Neural progenitor cell (in vitro differentiated cells): ENCODE measurements around the gene ZSCAN5A.

Experiments used
- CTCF ChIP-seq: fragments of 200-600 bp; sonication (generic); IDR thresholded peaks from 2 replicates; pipeline ENCODE4 v1.5.1; 2017; ENCODE audit warnings: antibody characterized with exemption, mild to moderate bottlenecking
- EZH2 ChIP-seq: fragments of 200-600 bp; sonication (generic); IDR thresholded peaks from 2 replicates; pipeline ENCODE4 v1.6.1; 2017; ENCODE audit warnings: antibody characterized with exemption, mild to moderate bottlenecking, moderate library complexity

- TF ChIP-seq CTCF = peak; percentile 93
- no peak for TF ChIP-seq EZH2
These were observed 61.8 kb downstream of the ZSCAN5A start for GRCh38 chr19:56252699-56253422.
